K562 (cell line): Measurements from ENCODE around the gene DIRAS1. TPM values are rescaled to one million over a fixed set of nuclear protein-coding genes. Genes with fewer than 3 reads are reported as not detected.
A peak's percentile ranks its signal among the peaks of the same experiment; 100 is the strongest.

Source experiments
- ATAC-seq: fragments of 200-7000 bp; cut with Tn5 transposase; 3 replicates; pipeline ENCODE4 v1.9.1; 2020; ENCODE audit warnings: moderate library complexity
- BruUV-seq: library from RNA; stranded (reverse); fragments of 400-500 nt; replicated peaks from 2 replicates; lab custom pipeline; 2021; lab: Mats Ljungman, UMichigan
- CTCF ChIA-PET: fragments of 300-600 bp; formaldehyde crosslinking; extraction: SDS; loops from one replicate; lab custom pipeline; 2021; ENCODE audit warnings: low intra/inter-chr PET ratio; lab: Yijun Ruan, JAX
- POLR2A ChIA-PET: fragments of 300-600, 350-650 bp; sonication (Branson Sonifier 250); formaldehyde crosslinking; extraction: SDS; loops from one replicate; lab custom pipeline; 2021; ENCODE audit warnings: antibody characterized with exemption, inconsistent platforms; lab: Yijun Ruan, JAX
- DNase-seq, 4 experiments: peaks; one replicate each; pipeline versions ENCODE4 v3.0.0 to v3.0.0-alpha.2; 2011 to 2018; ENCODE audit warnings: low spot score in 3 of 4, mixed read lengths in 3 of 4; ENCODE audit errors: extremely low read depth in 1 of 4
- FAIRE-seq: peaks from 2 replicates; lab custom pipeline; 2011; peaks lifted over from hg19 to GRCh38; lab: Jason Lieb, UNC
- H2AFZ ChIP-seq: 2 replicates; pipeline ENCODE4 v1.6.0; 2011; ENCODE audit warnings: low read depth, low read length, control low read depth, inconsistent platforms
- H3K27ac ChIP-seq: fragments of 200-600 bp; 3 replicates; pipeline ENCODE4 v1.8.0; 2011; ENCODE audit warnings: low read depth, mild to moderate bottlenecking, control low read depth, inconsistent platforms, low read length, moderate library complexity, mixed read lengths; ENCODE audit errors: extremely low read depth
- H3K27me3 ChIP-seq, 2 experiments: fragments of 300-600 bp in 1 of 2; 2 replicates in 1 of 2; 3 replicates in 1 of 2; pipeline versions ENCODE4 v1.6.0 to v1.8.0; 2011; ENCODE audit warnings: inconsistent platforms in 2 of 2, low read length in 2 of 2, mild to moderate bottlenecking in 1 of 2, mixed read lengths in 1 of 2, moderate library complexity in 1 of 2; ENCODE audit not compliant: control insufficient read depth in 2 of 2, insufficient read depth in 2 of 2
- H3K36me3 ChIP-seq: fragments of 300-600 bp; 3 replicates; pipeline ENCODE4 v1.8.0; 2011; ENCODE audit warnings: mild to moderate bottlenecking, low read length, inconsistent platforms; ENCODE audit not compliant: control insufficient read depth, insufficient read depth
- H3K4me1 ChIP-seq, 2 experiments: fragments of 200-600 bp in 1 of 2; replicated peaks in 1 of 2; 2 replicates in 1 of 2; 3 replicates in 1 of 2; pipeline versions ENCODE4 v1.5.1 to v1.8.0; 2011; ENCODE audit warnings: inconsistent platforms in 2 of 2, low read length in 2 of 2, mild to moderate bottlenecking in 1 of 2, mixed read lengths in 1 of 2, moderate library complexity in 1 of 2; ENCODE audit not compliant: control insufficient read depth in 2 of 2, insufficient read depth in 2 of 2
- H3K4me2 ChIP-seq: 2 replicates; pipeline ENCODE4 v1.6.1; 2011; ENCODE audit warnings: low read length, control low read depth, inconsistent platforms, mixed read lengths; ENCODE audit not compliant: insufficient read depth
- H3K4me3 ChIP-seq: fragments of 200-600 bp; sonication (generic), shearing (Covaris generic); 2 replicates; pipeline ENCODE4 v1.5.1; 2016; ENCODE audit warnings: control low read depth, inconsistent platforms
- H3K79me2 ChIP-seq: fragments of 200-600 bp; 3 replicates; pipeline ENCODE4 v1.8.0; 2011; ENCODE audit warnings: low read length, inconsistent platforms; ENCODE audit not compliant: control insufficient read depth, insufficient read depth
- H3K9ac ChIP-seq, 2 experiments: 2 replicates each; pipeline versions ENCODE4 v1.6.0 to v1.6.1; 2011; ENCODE audit warnings: low read depth in 2 of 2, low read length in 2 of 2, control low read depth in 1 of 2, inconsistent platforms in 1 of 2, mild to moderate bottlenecking in 1 of 2, mixed read lengths in 1 of 2; ENCODE audit not compliant: insufficient read depth in 1 of 2
- H3K9me1 ChIP-seq: one replicate; pipeline ENCODE4 v1.6.0; 2011; ENCODE audit warnings: inconsistent platforms, mild to moderate bottlenecking, low read length, moderate library complexity; ENCODE audit not compliant: control insufficient read depth, insufficient read depth
- H3K9me3 ChIP-seq: replicated peaks from 2 replicates; pipeline ENCODE4 v1.5.1; 2011; ENCODE audit warnings: low read depth, low read length, inconsistent platforms; ENCODE audit not compliant: control insufficient read depth, insufficient read depth
- H4K20me1 ChIP-seq: replicated peaks from 2 replicates; pipeline ENCODE4 v1.6.1; 2011; ENCODE audit warnings: low read length, inconsistent platforms, mixed read lengths; ENCODE audit not compliant: control insufficient read depth, insufficient read depth
- MTA1 ChIP-seq: fragments of 450-650 bp; IDR thresholded peaks from 2 replicates; pipeline ENCODE4 v1.6.1; 2017; ENCODE audit warnings: borderline replicate concordance
- POLR2G ChIP-seq: fragments of 200-400 bp; formaldehyde crosslinking; IDR thresholded peaks from 2 replicates; pipeline ENCODE4 v1.6.1; 2017; ENCODE audit warnings: low read depth, mild to moderate bottlenecking, antibody characterized with exemption, low read length, moderate library complexity
- RBM22 ChIP-seq: fragments of 200-400 bp; formaldehyde crosslinking; IDR thresholded peaks from 2 replicates; pipeline ENCODE4 v1.6.1; 2018; ENCODE audit warnings: low read length, low read depth; ENCODE audit not compliant: poor library complexity, severe bottlenecking
- ZBTB33 ChIP-seq: sonication (generic); formaldehyde crosslinking; IDR thresholded peaks from 2 replicates; pipeline ENCODE4 v1.8.1; 2023; ENCODE audit warnings: mild to moderate bottlenecking, missing genetic modification reagents
- WGBS: fragments of 100-300 bp; shearing (Covaris generic); methylation state at CpG from one replicate; pipeline ENCODE4 v1.1.6; 2016; ENCODE audit warnings: low coverage, mixed read lengths; ENCODE audit not compliant: insufficient coverage; ENCODE audit errors: missing lambda C conversion rate; 5-methylcytosine and 5-hydroxymethylcytosine counted together
- in situ Hi-C: fragments of 300-500 bp; cut with MboI; formaldehyde crosslinking; loops from 4 replicates; pipeline ENCODE4 v1.15.0; 2018; ENCODE audit warnings: inconsistent platforms, mixed read lengths
- intact Hi-C: fragments of 100-400 bp; cut with micrococcal nuclease; formaldehyde crosslinking; loops from 2 replicates; pipeline ENCODE4 v1.14.2; 2022
- polyA plus RNA-seq, 8 experiments: library from polyadenylated mRNA; depleted of rRNA in 4 of 8; stranded (reverse) in 5 of 8; unstranded in 3 of 8; fragments of >200 nt; fragmentation: Nextera tagmentation in 2 of 8; fragmentation: Illumina TruSeq in 1 of 8; extraction: Ambion mirVana in 2 of 8; extraction: Trizol in 1 of 8; gene quantifications; 2 replicates each; pipeline versions ENCODE4 v1.2.1 to v1.2.3, GENCODE V29; 2011 to 2014; ENCODE audit warnings: inconsistent platforms in 1 of 8, missing spikeins in 1 of 8
- total RNA-seq, 7 experiments: library from RNA; depleted of rRNA in 6 of 7; stranded (reverse); fragments of >200 nt in 6 of 7; fragmentation: Illumina TruSeq in 2 of 7; extraction: Trizol in 2 of 7; gene quantifications; 2 replicates each; pipeline versions ENCODE4 v1.2.1 to v1.2.3, GENCODE V29; 2011 to 2021; ENCODE audit warnings: low replicate concordance in 1 of 7

The DIRAS1 gene
- total and polyA plus RNA-seq, 9 of the 15 experiments (the other 6 are each of a cell fraction or from before 2014, with no cell fraction given), result 0.11 to 12.0 (median 2.9) TPM

DNA sequence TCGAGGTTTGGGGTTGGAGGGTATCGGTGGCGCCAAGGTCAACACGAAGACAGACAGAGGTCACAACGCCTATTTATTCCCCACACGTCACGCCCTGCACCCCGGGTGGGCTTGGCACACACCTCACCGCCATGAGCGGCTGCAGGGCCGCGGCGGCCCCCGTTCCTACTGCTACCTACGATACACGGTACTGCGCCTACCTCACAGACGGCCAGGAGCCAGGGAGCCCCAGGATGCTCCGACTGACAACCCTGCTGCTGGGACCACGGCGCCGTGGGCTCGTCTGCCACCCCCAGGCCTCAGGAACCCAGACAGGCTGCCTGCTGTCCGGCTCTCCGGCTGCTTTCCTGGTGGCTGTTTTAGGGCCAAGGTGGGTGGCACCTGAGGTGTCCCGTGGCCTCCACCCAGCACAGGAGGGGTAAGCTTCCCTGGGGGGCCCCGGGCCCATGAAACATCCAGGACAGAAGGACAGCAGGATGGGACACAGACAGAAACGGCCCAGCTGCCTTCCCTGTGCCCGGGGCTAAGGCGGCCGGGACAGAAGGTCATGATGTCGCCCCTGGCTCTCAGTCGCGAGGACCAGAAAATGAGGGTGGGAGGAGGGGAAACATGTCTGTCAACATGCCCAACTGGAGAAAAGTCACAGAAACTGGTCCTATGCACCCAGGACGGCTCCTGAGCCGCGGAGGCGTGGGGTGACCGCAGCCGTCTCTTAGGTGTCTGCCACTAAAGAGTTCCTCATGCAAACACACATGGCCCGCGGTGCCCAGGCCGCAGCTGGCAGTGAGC lies 33.7 kb upstream of the DIRAS1 start:
- H3K36me3 ChIP-seq, result peaks cover 63% of the 10 kb centered on the region; the same call in 2 of the 3 replicates
- in situ Hi-C loops, result no loop called here
- no peaks in the 10 kb centered on the region for H3K9me3 ChIP-seq
- no peak overlapping the region for H3K4me2 ChIP-seq
- TF ChIP-seq MTA1 (no peak), RBM22 (peak; percentile 89), POLR2G (peak; percentile 66), ZBTB33 (CRISPR knock-in tag) (peak; percentile 45; the same call in 1 of the 2 replicates)
- TF ChIP-seq, all 486 proteins: peak for 3
- POLR2A ChIA-PET, result interaction anchor here (0.6 to 1.6 kb wide), 2 partner anchors 16 to 196 kb away, joined by 3 to 4 read pairs; partner anchors contain the start of gene SLC39A3
- H2AFZ ChIP-seq, result no peak overlapping the region
- BruUV-seq, result TSS peak; percentile 41
- no peak overlapping the region for H3K4me3 ChIP-seq
- intact Hi-C loops, result no loop called here
- CTCF ChIA-PET, result no interaction called here
- no peak overlapping the region for H3K27ac ChIP-seq
- no peaks in the 10 kb centered on the region for H4K20me1 ChIP-seq
- no peak for DNase-seq
- no peaks in the 10 kb centered on the region for H3K9me1 ChIP-seq
- 98% methylated on average over 28 of the region's 43 CpGs for WGBS
- H3K27me3 ChIP-seq, result no peaks in the 10 kb centered on the region
- H3K4me1 ChIP-seq, result peaks cover 0 to 14% of the 10 kb centered on the region in 2 experiments; a peak in 1 of 5 replicates
- no peak for FAIRE-seq
- H3K79me2 ChIP-seq, result no peaks in the 10 kb centered on the region
- no peak overlapping the region; a peak in 1 of 4 replicates for H3K9ac ChIP-seq
- ATAC-seq, result no peak
